Non-pigmented ciliary epithelial cell (primary cell): Measurements from ENCODE around the gene KIN.
"Not testable (repeated sequence)": the region's sequence is repeated elsewhere in the genome, so short reads cannot be mapped to it uniquely, and the experiment has no call there.

Experiments used
- DNase-seq: peaks from one replicate; pipeline ENCODE4 v3.0.0-alpha.2; 2010; ENCODE audit warnings: low read depth

The KIN gene

DNA sequence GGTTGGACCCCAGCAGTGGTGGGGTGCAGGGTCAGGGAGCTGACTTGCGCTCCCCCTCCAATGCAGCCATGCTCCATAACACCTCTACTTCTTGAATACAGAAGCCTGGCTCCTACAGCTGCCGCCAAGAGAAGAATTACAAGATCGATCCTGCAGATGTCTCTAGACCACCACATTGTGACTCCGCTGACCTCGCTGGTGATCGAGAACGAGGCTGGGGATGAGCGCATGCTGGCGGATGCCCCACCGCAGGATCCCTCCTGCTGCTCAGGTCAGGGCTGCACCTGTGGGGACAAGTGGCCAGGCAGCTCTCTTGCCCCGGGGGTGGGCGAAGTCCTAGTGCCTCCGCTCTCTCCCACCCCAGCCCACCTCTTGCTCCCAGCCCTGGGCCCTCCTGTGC is 53.0 kb downstream of the KIN start:
- DNase-seq: no peak

DNA sequence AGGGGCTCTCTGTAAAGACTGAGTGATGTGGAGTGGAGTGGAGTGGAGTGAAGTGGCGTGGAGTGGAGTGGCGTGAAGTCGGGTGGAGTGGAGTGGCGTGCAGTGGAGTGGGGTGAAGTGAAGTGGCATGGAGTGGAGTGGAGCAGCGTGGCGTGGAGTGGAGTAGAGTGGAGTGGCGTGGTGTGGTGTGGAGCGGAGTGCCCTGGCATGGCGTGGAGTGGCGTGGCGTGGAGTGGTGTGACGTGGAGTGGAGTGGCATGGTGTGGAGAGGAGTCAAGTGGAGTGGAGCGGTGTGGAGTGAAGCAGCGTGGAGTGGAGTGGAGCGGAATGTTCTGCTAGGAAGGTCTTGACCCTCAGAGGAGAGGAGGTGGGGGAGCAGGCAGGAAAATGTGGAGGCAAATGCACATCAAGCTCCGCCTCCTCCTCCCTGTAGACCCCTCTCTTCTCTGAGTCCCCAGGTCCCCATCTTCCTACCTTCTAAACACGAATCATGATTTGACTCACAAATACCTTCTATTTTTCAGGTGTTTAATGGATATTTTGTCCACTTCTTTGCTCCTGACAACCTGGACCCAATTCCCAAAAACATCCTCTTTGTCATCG is 64.8 kb downstream of the KIN start:
- DNase-seq: no peak

DNA sequence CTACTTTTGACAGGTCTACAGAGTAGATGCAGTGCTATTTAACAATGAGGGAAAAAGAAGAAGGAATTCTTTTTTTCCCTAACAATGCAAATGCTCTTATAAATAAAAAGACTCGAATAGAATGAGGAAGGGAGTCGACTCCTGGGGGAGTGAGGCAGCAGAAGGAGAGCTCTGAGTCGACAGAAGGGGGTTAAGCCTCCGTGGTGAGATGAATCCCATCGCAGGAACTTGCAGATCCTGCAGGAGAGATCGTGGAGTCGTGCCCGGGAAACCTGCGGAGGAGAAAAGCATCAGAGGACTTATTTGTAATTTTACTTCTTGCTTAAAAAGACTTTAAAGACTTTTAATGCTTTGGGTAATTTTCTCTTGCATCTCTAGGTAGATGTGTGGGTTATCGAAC is 67.3 kb downstream of the KIN start:
- DNase-seq: no peak

DNA sequence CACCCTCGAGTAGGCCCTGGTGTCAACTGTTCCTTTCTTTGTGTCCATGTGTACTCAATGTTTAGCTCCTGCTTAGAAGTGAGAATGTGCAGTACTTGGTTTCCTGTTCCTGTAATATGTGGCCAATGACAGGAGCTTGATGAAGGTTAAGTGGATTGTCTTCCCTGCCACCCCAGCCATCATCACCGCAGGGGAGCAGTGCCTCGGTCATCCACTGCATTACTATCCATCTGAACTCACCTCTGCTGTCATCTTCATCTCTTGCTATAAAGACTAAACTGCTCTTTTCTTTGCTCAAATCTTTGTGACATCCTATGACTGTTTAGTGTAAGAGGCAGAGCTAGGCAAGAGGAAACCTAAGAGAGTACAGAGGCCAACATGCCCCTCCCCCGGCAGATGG is 69.1 kb downstream of the KIN start:
- no peak for DNase-seq

DNA sequence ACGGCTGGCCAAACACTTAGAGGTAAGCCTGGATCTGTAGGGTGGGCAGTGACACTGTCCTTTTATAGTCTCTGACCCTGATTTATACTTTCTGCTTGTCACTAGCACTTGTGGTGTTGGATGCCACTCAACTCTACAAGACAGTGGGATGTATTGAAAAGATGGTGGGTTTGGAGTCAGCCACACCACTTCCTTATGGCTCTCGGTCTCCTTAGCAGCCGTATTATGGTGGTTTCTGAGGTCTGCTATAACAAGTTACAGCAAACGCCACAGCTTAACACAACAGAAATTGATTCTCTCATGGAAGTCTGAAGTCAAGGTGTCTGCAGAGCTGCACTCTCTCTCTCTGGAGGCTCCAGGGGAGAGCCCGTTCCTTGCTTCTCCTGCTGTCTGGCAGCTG is 70.0 kb downstream of the KIN start:
- no peak for DNase-seq

DNA sequence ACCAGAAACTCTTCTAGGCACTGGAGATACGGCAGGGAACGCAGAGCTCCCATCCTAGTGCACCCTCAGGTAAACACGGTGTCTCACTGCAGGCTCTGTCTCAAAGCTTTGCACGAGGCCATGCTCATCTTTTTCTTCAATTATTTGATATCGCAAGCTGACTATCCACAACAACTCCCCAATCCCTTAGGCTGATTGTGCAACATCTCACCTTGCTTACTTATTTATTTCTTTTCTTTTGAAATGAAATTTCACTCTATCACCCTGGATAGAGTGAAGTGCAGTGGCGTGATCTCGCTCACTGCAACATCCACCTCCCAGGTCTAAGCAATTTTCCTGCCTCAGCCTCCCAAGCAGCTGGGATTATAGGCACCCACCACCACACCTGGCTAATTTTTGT is 72.3 kb downstream of the KIN start:
- no peak for DNase-seq

DNA sequence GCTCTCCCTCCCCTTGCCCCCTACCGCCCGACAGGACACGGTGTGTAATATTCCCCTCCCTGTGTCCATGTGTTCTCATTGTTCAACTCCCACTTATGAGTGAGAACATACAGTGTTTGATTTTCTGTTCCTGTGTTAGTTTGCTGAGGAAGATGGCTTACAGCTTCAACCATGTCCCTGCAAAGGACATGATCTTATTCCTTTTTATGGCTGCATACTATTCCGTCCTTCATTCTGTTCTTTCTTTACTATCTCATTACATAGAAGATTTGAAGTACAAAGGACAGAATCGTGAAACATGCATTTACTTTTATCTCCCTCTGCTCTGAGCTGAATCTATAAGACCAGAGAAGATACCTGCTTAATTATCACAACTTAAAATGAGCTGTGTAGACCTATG is 76.7 kb downstream of the KIN start:
- DNase-seq: not testable (repeated sequence)

DNA sequence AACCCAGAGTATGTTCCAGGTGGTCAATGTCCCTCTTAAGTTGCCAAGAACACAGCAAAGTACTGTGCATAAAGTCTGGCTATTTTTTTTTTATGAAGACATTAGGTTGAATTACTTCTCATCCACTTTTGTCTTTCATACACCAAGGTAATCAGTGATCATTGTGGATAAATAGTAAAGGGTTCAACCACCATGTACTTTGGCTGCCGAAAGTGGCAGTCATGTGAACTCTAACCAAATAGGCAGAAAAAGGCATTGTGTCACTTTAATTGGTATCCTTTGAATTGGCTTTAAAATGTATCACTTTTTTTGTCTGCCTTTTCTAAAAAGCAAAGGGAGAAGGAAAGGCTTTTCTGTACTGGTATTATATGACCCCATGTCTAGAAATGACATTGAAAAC is 77.3 kb downstream of the KIN start:
- no peak for DNase-seq

DNA sequence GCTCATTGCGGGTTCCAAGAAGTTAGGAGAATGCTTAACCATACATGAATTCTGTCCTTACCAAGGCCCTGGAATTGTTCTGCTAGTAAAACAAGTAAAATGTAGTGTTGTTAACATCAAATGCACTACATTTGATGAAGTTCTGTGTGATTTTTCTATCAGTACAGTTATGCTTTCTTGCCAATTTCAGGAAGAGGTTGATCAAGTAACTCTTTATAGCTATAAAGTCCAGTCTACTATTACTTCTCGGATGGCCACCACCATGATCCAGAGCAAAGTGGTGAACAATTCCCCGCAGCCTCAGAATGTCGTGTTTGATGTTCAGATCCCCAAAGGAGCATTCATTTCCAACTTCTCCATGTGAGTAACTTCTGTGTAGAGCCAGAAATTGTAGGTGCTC is 79.0 kb downstream of the KIN start:
- DNase-seq: no peak

DNA sequence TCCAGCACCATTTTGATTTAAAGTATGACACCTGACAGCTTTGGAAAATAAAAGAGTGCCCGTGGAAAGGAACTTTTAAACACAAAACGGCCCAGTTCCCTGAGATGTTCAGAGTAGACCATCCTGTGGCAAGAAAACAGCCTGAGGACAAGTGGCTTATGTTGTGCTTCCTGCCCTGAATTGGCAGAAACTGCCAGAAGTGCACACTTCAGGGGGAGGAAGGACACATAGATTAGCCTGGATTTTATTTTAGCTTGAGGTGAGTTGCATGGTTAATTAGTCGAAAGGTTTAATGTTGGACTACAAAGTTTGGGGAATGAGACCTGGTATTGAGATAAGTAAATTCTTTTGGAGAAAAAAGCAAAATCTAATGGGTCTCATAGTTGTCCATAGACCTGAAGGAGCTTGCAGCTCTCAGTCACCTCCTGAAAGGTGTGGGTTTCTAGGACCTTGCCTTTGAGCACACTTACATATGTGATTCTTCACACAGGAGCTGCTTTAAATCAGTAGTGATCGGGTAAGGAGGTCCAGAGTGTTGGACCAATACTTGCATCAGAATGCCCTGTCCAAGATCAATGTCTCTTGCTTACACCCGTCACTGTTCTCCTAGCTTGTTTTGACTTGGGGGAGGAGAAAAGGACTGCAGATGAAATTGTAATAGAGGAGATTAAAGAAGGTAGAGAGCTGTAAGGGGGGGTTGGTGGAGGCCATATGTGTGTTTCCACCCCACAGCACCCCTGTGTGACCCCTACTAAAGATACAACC is 79.8 kb downstream of the KIN start:
- DNase-seq: no peak

DNA sequence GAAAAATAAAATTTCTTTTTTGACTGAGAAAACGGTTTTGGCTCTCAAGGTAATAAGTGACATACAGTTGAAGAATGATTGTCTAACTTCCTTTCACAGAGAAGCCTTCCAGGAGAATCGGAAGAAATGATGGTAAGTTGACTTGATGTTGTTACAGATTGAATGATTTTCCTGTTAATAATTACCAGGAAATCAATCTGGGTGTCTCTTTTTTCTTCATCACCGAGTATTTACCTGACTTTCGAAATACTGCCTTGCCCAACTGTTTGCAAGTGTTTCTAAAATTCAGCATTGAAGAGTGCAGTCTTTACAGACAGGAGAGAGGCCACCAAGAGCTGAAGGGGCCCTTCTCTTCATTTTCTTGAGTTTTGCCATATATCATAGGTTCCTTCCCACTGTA is 80.7 kb downstream of the KIN start:
- DNase-seq: no peak

DNA sequence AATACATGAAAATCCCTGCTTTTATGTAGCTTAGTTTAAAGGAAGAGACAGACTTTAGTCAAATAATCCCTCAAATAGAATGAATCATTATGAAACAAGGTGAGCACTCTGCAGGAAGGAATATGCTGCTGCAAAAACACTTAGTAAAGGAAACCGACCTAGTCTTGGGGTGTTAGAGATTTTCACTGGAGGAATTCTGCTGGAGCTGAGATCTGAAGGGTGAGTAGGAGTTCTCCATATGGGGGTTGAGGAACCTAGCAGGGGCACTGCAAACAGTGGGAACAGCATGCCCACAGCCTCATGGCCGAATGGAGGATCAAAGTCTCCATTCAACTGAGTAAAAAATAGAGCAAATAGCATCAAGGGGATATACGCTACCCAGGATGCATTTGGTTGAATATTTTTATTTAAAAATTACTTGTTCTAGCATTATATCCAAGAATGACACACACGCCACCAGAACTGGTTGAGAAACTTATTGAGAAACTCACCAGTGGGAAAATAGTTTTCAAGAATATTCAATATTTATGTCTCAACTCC is 81.2 kb downstream of the KIN start:
- no peak for DNase-seq

DNA sequence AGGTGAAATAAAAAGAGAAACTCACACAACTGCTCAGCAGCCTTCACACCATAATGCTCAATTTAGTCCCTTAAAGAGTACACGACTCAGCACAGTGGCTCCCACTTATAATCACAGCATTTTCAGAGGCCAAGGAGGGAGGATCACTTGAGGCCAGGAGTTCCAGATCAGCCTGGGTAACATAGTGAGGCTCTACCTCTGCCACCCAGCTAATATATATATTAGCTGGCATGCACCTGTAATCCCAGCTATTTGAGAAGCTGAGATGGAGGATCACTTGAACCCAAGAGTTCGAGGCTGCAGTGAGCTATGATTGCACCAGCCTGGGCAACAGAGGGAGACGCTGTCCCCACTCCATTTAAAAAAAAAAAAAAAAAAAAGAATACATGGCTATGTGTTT is 82.5 kb downstream of the KIN start:
- DNase-seq: no peak

DNA sequence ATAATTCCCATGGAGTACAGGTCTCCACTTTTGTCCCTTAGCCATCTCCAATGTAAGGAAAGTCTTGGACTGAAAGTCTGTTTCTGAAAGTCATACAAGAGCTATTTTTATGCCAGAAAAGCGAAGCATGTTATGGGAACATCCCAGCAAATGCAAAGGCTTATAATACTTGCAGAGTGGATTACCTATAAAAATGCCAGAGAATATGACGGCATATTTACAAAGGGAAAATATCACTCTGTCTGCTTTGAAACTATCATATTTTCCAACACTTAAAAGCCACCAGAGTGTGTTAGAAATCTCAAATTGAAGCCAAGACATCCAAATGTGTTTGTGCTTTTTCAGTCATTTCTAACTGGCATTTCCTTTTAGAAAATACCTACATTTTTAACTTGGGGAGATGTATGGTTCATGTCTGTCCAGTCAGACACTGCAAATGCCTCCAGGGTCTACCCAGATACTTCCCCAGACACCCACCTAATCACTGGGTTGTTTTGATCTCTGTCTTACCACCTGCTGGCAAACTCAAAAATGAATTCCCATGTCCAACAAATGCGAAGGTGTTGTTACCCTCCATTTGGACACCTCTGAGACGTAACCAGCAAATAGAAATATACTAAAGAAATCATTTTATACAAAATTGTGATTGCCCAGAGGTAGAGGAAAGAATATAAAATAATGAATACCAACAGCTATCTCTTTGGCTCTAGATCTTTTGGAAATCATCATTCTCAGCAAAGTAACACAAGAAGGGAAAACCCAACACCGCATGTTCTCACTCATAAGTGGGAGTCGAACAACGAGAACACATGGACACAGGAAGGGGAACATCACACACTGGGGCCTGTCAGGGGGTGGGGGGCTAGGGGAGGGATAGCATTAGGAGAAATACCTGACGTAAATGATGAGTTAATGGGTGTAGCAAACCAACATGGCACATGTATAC is 83.4 kb downstream of the KIN start:
- no peak for DNase-seq

DNA sequence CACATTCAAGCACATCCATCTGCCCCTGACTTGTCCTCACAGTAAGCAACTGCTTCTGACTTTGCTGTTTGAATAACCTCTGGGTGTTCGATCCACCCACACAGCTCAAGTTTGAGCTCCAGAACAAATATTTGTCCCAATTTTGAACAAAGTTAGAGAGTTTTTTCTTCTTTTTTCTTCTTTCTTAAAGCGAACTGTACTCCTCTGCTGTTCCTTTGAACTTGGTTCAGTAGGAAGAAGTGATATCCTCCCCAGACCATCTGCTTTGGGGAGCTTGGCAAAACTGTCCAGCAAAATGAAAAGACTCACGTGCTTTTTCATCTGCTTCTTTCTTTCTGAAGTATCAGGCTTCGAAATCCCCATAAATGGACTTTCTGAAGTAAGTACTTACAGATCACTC is 84.7 kb downstream of the KIN start, which contains the start of gene ITIH2:
Gene ITIH2, plus strand, starts transcription at position 177 of the 400 bp plus-strand sequence. Its CDS starts 119 bp downstream, at position 296.
- DNase-seq: no peak

DNA sequence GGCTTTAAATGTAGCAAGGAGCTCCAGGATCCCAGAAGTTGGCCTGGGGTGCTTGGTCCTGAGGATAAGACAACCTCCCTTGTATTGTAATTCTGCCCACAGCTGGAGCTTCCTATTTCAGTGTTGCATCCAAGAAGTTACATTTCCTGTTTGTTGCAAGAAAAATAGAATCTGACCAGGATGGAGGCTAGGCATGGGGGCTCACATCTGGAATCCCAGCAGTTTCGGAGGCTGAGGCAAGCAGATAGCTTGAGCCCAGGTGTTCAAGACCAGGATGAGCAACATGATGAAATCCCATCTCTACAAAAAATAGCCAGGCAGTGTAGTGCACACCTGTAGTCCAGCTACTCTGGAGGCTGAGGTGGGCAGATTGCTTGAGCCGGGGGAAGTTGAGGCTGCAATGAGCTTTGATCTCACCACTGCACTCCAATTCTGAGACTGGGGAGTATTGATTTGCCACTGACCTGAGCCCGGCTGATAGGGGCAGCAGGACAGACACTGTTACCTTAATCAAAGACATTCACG is 85.4 kb downstream of the KIN start:
- no peak for DNase-seq

DNA sequence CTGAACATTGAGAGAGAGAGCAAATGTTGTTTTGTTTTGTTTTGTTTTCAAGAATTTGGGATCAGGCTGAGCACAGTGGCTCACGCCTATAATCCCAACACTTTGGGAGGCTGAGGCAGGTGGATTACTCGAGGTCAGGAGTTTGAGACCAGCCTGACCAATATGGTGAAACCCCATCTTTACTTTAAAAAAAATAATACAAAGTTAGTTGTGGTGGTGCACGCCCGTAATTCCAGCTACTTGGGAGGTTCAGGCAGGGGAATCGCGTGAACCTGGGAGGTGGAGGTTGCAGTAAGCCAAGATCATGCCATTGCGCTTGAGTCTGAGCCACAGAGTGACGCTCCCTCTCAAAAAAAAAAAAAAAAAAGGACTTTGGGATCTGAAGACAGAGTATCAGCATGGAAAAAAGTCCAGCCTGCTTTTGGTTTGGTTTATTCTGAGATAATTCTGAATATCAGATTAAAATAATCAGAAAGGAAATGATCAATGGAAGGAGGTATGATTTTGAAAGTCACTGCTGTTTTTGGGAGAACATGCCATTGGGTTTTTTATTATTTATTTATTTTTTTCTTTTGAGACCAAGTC is 86.5 kb downstream of the KIN start:
- no peak for DNase-seq
